NCI-H2029 treated with DMSO at 0.1 percent for 48 hours (cell line): Measurements from ENCODE around the gene MYEOV.

Source experiments
- DNase-seq: peaks from one replicate; lab custom pipeline; 2025; lab: John Stamatoyannopoulos, UW

The MYEOV gene

GRCh38 chr11:69343401-69344321, 49.7 kb downstream of the MYEOV start:
- DNase-seq = no peak

- no peak for DNase-seq
These were observed 50.7 kb downstream of the MYEOV start for GRCh38 chr11:69344570-69345145.
